Astrocyte (in vitro differentiated cells and primary cell): ENCODE data around the gene GATA6. TPM values are rescaled to one million over a fixed set of nuclear protein-coding genes. Genes with fewer than 3 reads are reported as not detected.
A peak's percentile ranks its signal among the peaks of the same experiment; 100 is the strongest.
"Not testable (repeated sequence)": the region's sequence is repeated elsewhere in the genome, so short reads cannot be mapped to it uniquely, and the experiment has no call there.

ENCODE experiments used
- DNase-seq: peaks from one replicate; pipeline ENCODE4 v3.0.0-alpha.2; 2010; ENCODE audit warnings: low read depth
- FAIRE-seq: peaks from 2 replicates; lab custom pipeline; 2011; peaks lifted over from hg19 to GRCh38; lab: Jason Lieb, UNC
- H2AFZ ChIP-seq: 2 replicates; pipeline ENCODE4 v1.6.0; 2012; ENCODE audit warnings: low read depth, low read length, inconsistent platforms
- H3K27ac ChIP-seq: 2 replicates; pipeline ENCODE4 v1.5.1; 2011; ENCODE audit warnings: low read depth, low read length, inconsistent platforms
- H3K27me3 ChIP-seq: 2 replicates; pipeline ENCODE4 v1.6.0; 2011; ENCODE audit warnings: low read length, inconsistent platforms; ENCODE audit not compliant: insufficient read depth
- H3K36me3 ChIP-seq: 2 replicates; pipeline ENCODE4 v1.5.1; 2011; ENCODE audit warnings: low read length, inconsistent platforms; ENCODE audit not compliant: insufficient read depth
- H3K4me1 ChIP-seq: 2 replicates; pipeline ENCODE4 v1.5.1; 2011; ENCODE audit warnings: low read length, inconsistent platforms; ENCODE audit not compliant: insufficient read depth
- H3K4me2 ChIP-seq: 2 replicates; pipeline ENCODE4 v1.6.0; 2012; ENCODE audit warnings: low read length, inconsistent platforms
- H3K4me3 ChIP-seq: 2 replicates; pipeline ENCODE4 v1.5.1; 2011; ENCODE audit warnings: low read depth, mild to moderate bottlenecking, low read length, inconsistent platforms; ENCODE audit not compliant: insufficient read depth
- H3K79me2 ChIP-seq: 2 replicates; pipeline ENCODE4 v1.6.0; 2012; ENCODE audit warnings: mild to moderate bottlenecking, low read length, inconsistent platforms; ENCODE audit not compliant: insufficient read depth
- H3K9ac ChIP-seq: 2 replicates; pipeline ENCODE4 v1.6.0; 2012; ENCODE audit warnings: mild to moderate bottlenecking, low read length, inconsistent platforms
- H3K9me3 ChIP-seq: 2 replicates; pipeline ENCODE4 v1.5.1; 2012; ENCODE audit warnings: low read depth, mild to moderate bottlenecking, low read length, inconsistent platforms; ENCODE audit not compliant: insufficient read depth
- H4K20me1 ChIP-seq: 2 replicates; pipeline ENCODE4 v1.6.0; 2012; ENCODE audit warnings: low read length, inconsistent platforms; ENCODE audit not compliant: insufficient read depth
- H3K27ac Mint-ChIP-seq: one replicate; pipeline ENCODE4 v1.8.0; 2021; ENCODE audit warnings: mild to moderate bottlenecking, mixed read lengths; ENCODE audit not compliant: unreplicated experiment
- H3K27me3 Mint-ChIP-seq: one replicate; pipeline ENCODE4 v1.8.0; 2021; ENCODE audit warnings: low read depth, mixed read lengths; ENCODE audit not compliant: unreplicated experiment
- H3K36me3 Mint-ChIP-seq: one replicate; pipeline ENCODE4 v1.8.0; 2021; ENCODE audit warnings: low read depth, mixed read lengths; ENCODE audit not compliant: unreplicated experiment
- H3K4me1 Mint-ChIP-seq: one replicate; pipeline ENCODE4 v1.8.0; 2021; ENCODE audit warnings: low read depth, mixed read lengths; ENCODE audit not compliant: unreplicated experiment
- H3K4me3 Mint-ChIP-seq: one replicate; pipeline ENCODE4 v1.8.0; 2021; ENCODE audit warnings: mild to moderate bottlenecking, moderate library complexity, mixed read lengths; ENCODE audit not compliant: unreplicated experiment
- H3K9me3 Mint-ChIP-seq: one replicate; pipeline ENCODE4 v1.8.0; 2021; ENCODE audit warnings: mild to moderate bottlenecking, mixed read lengths; ENCODE audit not compliant: unreplicated experiment
- EZH2 ChIP-seq: IDR thresholded peaks from 2 replicates; pipeline ENCODE4 v1.6.1; 2012; ENCODE audit warnings: mild to moderate bottlenecking, low read length, inconsistent platforms; ENCODE audit not compliant: insufficient read depth
- total RNA-seq: library from RNA; stranded (reverse); gene quantifications from 2 replicates; pipeline ENCODE4 v1.2.1, GENCODE V29; 2021
- TF ChIP-seq, protein P1 (sequence below): IDR thresholded peaks from 2 replicates; pipeline ENCODE4 v1.5.1; 2011; ENCODE audit warnings: low read depth, mild to moderate bottlenecking, inconsistent platforms, low read length, moderate library complexity; ENCODE audit not compliant: insufficient read depth

Gene GATA6
- total RNA-seq, 1 donor from 2014 or later: 9.4 TPM

- H3K27me3 Mint-ChIP-seq: peaks cover 7% of the 10 kb centered on the region
- no peak overlapping the region for H3K27ac Mint-ChIP-seq
Observed at GRCh38 chr18:22195052-22195451, 25.7 kb downstream of the GATA6 start.

GRCh38 chr18:22196943-22197342, 27.6 kb downstream of the GATA6 start:
- DNase-seq, H3K9me3 Mint-ChIP-seq, H3K4me3 ChIP-seq, FAIRE-seq, H3K4me3 Mint-ChIP-seq, H3K9ac ChIP-seq, H3K27ac Mint-ChIP-seq, H3K4me1 Mint-ChIP-seq, H3K4me2 ChIP-seq, H3K27ac ChIP-seq, H3K27me3 ChIP-seq, H2AFZ ChIP-seq, H3K9me3 ChIP-seq: not testable (repeated sequence)
- H3K4me1 ChIP-seq: peaks cover 21% of the 10 kb centered on the region
- H3K36me3 ChIP-seq: peaks cover 22% of the 10 kb centered on the region
- peaks cover 14% of the 10 kb centered on the region for H3K36me3 Mint-ChIP-seq
- peaks cover 11% of the 10 kb centered on the region for H3K27me3 Mint-ChIP-seq
- peaks cover 58% of the 10 kb centered on the region for H3K79me2 ChIP-seq
- peaks cover 94% of the 10 kb centered on the region for H4K20me1 ChIP-seq

More at GRCh38 chr18:22195052-22195451, 25.7 kb downstream of the GATA6 start:
- no peak overlapping the region for H2AFZ ChIP-seq
- peaks cover 12% of the 10 kb centered on the region for H3K36me3 Mint-ChIP-seq
- no peak for DNase-seq
- peaks cover 36% of the 10 kb centered on the region for H3K4me1 ChIP-seq
- no peaks in the 10 kb centered on the region for H3K27me3 ChIP-seq
- H3K79me2 ChIP-seq: peaks cover 62% of the 10 kb centered on the region
- no peaks in the 10 kb centered on the region for H3K9me3 ChIP-seq
- H3K9me3 Mint-ChIP-seq: no peaks in the 10 kb centered on the region
- peaks cover 88% of the 10 kb centered on the region for H4K20me1 ChIP-seq
- no peak overlapping the region for H3K4me3 ChIP-seq
- FAIRE-seq: no peak
- no peak overlapping the region for H3K9ac ChIP-seq
- TF ChIP-seq EZH2: no peak
- TF ChIP-seq, protein P1, sequence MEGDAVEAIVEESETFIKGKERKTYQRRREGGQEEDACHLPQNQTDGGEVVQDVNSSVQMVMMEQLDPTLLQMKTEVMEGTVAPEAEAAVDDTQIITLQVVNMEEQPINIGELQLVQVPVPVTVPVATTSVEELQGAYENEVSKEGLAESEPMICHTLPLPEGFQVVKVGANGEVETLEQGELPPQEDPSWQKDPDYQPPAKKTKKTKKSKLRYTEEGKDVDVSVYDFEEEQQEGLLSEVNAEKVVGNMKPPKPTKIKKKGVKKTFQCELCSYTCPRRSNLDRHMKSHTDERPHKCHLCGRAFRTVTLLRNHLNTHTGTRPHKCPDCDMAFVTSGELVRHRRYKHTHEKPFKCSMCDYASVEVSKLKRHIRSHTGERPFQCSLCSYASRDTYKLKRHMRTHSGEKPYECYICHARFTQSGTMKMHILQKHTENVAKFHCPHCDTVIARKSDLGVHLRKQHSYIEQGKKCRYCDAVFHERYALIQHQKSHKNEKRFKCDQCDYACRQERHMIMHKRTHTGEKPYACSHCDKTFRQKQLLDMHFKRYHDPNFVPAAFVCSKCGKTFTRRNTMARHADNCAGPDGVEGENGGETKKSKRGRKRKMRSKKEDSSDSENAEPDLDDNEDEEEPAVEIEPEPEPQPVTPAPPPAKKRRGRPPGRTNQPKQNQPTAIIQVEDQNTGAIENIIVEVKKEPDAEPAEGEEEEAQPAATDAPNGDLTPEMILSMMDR: no peak
- no peak overlapping the region for H3K27ac ChIP-seq
- H3K4me1 Mint-ChIP-seq: peaks cover 12% of the 10 kb centered on the region
- H3K36me3 ChIP-seq: peaks cover 16% of the 10 kb centered on the region
- H3K4me2 ChIP-seq: no peak overlapping the region
- peak overlapping the region; percentile 14 for H3K4me3 Mint-ChIP-seq

GRCh38 chr18:22197668-22198067, 28.3 kb downstream of the GATA6 start:
- Histone ChIP-seq H3K4me3 (no peak overlapping the region), H3K4me2 (no peak overlapping the region), H3K4me1 (peaks cover 17% of the 10 kb centered on the region), H4K20me1 (peaks cover 95% of the 10 kb centered on the region), H3K36me3 (peaks cover 25% of the 10 kb centered on the region), H3K9ac (no peak overlapping the region), H3K27ac (no peak overlapping the region), H3K9me3 (no peaks in the 10 kb centered on the region), H3K27me3 (no peaks in the 10 kb centered on the region), H3K79me2 (peaks cover 53% of the 10 kb centered on the region), H2AFZ (no peak overlapping the region)
- FAIRE-seq (no peak), DNase-seq (peak; percentile 42)
- Mint-ChIP-seq H3K9me3 (no peaks in the 10 kb centered on the region), H3K36me3 (peaks cover 14% of the 10 kb centered on the region), H3K27ac (no peak overlapping the region), H3K27me3 (peaks cover 11% of the 10 kb centered on the region), H3K4me1 (peaks cover 5% of the 10 kb centered on the region), H3K4me3 (no peak overlapping the region)
- TF ChIP-seq, protein P1: no peak
- TF ChIP-seq EZH2: no peak
